Fibroblast of peridontal ligament (primary cell): ENCODE data around the gene RAB25.

ENCODE experiments used
- DNase-seq: peaks from one replicate; pipeline ENCODE4 v3.0.0-alpha.2; 2010; ENCODE audit errors: extremely low read depth

The RAB25 gene

DNA sequence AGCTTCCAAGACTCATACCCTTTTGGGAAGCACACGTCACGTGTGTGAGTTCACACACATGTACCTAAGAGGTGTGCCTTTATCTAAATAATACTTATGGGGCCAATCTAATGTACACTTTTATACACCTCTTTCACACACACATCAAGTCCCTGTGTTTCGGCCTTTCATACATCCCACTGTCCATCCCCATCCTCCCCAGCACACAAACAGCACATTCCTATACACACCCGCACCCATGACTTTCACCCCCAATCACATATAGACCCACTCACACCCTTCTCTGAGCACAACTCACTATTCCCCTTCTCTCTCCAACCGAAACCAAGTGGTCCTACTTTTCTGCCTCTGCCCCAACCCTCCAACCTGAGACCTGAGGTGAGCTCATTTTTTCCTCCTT lies 17.8 kb downstream of the RAB25 start:
- DNase-seq: no peak

DNA sequence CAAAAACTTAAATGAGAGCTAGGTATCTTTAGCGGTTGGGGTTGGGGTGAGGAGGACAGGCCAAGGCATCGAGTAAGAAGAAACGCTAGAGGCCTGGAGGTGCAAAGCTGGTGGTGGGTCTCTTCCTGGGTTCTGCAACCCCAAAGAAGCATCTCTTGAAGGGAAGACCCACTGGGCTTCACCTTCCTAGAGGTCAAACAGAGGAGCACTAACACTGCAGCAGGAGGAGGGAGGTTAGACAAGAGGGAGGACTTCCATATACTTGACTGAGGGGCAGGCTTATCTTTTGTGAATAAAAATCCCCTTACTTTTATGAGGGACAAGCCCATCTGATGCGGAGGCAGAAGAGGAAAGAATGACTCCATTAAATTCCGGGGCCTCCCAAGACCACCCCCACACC lies 18.8 kb downstream of the RAB25 start:
- no peak for DNase-seq

DNA sequence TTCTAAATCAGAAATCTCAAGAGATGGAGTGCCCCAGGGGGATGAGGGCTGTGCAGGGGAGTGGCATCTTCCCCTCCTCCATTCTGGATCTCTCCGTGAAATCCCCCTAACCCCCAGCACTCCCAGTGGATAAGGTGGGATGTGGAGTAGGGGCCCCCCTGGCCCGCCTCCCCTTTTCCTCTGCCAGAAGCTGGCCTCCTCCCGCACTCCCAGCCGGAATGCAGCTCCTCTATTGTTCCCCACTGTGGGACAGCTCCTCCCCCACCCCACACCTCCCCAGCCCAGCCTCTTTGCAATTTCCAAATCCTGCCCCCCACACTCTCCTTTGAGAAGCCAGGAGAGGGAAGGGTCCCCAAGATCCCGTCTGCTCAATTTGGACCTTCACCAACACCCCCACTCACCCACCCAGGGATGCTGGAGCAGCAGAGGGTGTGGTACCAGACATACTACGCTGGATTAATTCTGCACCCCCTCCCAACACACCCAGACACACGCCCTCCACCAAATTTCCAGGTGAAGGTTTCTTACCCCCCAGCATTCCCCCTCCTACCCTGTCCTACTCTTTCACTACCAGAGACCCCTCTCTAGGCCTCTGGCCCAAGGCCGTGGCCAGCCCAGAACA lies 19.4 kb downstream of the RAB25 start:
- no peak for DNase-seq

DNA sequence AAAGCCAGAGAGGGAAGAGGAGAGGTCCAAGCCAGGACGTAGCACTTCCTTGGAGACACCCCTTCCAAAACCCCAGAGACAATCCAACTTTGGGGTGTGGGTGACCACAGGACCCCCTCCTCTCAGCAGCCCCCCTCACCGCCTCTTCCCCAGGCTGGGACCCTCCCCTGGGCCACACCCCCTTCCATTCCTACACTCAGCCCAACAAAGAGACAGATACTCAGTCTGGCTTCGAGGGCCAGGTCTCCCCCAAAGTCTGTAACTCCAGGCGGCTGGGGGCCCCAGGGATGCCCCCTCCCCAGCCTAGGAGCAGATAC lies 19.9 kb downstream of the RAB25 start:
- DNase-seq: no peak

DNA sequence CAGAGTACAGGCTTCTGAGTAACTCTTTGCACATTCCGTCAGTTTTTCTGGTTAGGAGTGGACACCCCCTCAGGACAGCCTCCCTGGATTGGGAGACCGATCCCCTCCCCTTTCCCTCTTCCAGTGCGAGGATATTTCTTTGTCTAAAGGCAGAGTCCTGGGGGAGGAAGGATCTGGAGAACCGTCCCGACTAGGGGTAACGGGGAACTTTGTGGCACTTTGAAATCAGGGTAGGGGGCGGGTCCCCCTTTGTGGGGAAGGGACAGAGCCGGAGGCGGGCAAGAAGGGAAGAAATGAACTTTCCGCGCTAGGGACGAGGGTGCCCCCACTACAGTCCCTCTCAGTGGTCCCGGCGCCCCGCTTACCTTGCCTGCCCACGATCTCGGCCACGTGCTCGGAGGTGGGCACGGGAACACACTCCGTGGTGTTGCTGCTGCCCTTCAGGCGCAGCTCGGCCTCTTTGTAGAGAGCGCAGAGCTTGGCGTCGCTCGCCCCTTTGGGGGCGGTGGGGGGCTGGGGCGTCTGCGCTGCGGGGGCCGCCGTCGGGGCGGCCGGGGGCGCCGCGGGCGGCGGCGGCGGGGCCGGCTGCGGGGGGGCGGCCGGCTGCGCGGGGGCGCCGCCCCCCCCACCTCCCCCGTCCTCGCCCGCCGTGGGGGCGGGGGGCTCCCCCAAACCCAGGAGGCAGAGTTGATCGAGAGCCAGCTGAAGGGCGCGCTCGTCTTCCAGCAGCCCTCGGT lies 20.4 kb downstream of the RAB25 start:
- no peak for DNase-seq

DNA sequence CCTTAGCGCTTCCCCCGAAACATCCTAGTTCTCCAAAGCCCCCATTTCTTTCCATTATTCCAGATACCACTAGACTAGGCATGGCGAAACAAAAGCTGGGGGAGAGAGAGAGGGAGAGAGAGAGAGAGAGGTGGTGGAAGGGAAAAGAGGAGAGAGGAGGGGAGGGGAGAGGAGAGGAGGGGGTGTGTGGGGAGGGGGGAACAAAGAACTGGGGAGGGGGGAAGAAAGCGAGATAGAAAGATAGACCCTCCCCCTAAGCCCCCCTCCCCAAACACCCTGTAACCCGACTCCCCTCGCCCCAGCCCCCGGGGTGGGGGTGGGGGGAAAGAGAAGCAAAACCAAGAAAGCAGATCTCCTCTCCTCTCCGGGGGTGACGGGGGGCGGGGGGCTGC lies 21.0 kb downstream of the RAB25 start:
- DNase-seq: no peak

DNA sequence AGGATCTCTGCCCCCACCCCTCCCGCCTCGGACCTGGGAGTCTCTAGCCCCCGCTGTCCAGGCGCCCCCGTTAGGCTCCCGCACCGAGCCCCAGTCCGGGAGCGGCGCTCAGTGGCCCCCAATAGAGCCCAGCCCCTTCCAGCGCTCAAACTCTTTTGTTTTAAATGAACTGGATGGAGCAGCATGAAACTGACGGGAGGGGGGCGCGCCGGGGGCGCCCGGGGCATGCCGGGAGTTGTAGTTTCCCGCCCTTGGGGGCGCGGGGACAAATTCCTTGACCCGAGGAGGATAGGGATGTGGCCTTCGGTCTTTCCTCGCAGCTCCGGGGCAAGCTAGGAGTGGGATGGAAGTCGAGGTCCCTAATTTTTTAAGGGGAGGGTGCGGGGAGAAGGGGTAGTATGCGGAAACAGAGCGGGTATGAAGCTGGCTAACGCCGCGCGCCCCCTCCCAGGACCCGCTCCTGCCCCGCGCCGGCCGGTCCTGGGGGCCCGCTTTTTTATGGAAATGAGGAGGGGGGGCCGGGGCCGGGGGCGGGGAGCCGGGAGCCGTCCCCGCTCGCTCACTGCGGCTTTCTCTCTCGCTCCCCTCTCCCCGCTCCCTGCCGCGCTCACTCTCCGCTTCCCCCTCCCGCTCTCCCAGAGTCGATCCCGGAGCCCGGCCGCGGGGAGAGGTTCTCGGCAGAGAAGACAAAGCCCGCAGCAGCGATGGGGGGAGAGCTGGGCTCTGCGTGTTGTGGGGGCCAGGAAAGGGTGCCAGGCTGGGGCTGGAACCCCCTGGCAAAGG lies 21.5 kb downstream of the RAB25 start, which contains the start of gene MEX3A:
Gene MEX3A, minus strand, starts transcription at position 157 of the 783 bp plus-strand sequence. CDS start 467 bp downstream, outside the sequence.
- DNase-seq: peak; percentile 56

DNA sequence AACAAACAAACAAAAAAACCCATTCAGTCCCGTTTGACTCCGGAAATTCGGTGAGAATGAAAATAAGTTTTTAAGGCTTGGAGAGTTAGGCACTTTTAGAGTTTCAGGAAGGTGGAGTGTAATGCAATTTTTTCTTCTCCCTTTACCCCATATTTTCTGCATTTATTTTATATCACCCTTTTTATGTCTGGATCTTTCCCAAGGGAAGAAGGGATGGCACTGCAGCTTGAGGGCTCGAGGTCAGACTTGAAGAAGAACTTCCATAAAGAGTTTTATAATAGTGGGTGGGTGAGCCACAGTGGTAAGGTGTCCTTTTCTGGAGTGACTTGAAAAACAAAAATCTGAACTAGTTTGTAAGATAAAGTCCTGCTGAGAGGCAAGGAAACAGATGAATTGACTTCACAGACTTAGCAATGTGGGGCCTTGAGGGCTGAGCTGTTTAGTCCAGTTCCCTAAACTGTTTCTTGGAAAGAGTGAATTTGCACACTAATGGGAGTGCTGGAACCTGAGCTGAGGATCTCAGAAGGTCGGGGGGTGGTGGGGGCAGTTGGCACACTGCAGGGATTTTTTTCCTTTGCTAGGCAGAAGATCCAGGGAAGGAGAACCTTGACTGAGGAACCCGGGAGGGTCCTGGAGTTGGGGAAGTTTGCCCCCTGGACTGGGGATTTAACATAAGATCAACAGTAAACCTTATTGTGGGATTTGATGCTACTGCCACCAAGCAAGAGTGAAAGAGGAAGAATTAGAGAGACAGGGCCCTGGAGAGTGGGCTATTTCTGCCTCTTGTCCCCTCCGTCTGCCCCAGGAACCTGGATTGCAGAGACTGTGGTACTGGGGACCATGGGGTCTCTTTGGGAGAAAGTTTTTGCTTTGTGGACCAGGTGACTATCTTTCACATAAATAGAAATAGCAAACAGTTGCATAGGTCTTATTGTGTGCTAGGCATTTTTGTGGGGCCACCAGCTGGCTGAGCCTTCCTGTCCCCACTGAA lies 23.1 kb downstream of the RAB25 start:
- DNase-seq: no peak

DNA sequence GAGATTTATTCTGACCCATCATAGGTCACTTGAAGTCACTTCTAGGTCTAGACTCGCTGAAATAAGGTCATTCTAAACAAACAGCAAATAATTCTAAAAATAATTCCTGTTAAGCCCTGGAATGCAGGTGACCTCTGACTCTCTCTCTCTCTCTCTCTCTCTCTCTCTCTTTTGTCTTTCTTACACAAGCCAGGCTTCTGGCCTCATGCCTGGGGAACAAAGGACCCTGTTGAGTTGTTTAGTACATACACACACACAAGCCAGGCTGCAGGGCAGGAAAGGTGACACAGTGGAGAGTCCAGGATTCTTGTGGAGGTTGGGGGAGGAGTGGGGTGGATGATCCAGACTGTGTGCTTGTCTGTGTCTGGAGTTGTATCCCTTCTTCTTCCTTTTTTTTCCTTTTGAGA lies 25.3 kb downstream of the RAB25 start:
- no peak for DNase-seq

DNA sequence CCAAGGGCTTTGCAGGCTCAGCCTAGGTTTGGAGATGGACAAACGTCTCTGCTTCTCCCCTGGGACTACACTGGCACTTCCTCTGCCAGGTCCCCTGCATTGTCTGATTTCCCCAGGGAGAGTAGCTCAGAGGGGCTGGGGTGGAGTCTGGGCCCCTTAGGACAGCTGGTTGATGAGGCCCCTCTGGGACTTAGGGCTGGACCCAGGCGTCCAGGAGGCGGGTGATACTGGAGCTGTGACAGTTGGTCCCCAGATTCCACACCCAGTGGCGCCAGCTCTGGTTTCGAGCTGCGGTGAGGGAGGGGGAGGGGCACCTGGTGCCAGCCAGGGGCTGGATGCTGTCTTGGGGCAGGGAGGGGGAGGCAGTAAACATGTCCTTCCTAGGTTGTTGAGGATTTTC lies 28.7 kb downstream of the RAB25 start:
- no peak for DNase-seq

DNA sequence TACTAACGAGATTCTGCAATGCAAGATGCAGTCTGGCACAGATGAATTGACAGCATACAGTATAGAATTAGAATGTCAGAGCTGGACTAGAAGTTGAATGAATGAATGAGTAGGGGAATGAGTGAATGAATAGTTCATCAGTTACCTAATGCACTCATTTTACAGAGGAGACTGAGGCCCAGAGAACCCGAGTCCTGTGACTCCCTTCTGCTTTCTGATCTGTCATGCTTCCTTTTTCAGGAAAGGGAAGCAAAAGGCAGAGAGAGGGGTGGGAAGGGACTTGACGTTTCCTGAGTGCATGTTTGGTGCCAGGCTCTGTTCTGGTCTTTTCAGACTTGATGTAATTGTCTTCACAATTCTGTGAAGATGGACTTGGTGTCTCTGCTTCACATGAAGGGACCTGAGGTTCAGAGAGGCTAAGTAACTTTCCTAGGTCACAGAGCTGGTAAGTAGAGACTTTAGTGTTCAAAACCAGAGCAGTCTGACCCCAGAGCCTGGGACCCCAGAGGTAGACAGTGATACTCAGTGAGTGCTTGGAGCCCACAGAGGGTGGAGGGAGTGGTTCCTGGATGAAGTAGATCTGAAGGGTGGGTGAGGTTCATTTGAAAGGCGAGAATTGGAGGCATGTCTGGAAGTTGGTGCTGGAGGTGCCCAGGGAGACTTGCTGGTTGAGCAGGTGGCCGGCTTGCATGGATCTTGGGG lies 29.3 kb downstream of the RAB25 start:
- DNase-seq: no peak

DNA sequence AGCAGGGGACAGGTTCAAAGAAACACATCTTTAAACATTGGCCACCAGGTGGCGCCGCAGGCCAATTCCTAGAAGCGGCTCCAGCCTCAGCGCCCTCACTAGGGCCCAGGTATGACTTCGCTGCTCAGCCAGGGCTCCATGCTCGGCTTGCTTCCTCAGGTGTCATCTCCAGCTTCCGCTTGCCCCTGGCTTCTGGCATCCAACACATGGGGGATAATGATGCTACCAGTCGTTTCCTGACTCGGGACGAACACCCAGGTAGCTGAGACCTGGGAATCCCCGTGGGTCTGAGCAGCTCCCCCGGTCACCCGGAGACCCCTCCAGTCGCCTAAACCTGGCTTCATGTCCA lies 29.9 kb downstream of the RAB25 start:
- DNase-seq: peak; percentile 79

DNA sequence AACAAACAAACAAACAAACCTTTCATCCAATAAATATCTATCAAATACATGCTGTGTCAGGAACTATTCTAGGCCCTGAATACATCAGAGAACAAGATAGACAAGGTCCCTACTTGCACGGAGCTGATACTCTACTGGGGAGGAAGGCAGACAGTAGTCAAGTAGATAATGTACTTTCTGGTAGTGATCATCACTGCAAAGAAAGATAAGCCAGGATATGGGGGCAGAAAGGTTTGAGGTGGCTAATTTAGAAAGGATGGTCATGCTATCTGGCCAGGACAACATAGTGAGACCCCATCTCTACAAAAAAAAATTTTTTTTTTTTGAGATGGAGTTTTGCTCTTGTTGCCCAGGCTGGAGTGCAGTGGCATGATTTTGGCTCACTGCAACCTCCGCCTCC lies 30.6 kb downstream of the RAB25 start:
- DNase-seq: no peak

DNA sequence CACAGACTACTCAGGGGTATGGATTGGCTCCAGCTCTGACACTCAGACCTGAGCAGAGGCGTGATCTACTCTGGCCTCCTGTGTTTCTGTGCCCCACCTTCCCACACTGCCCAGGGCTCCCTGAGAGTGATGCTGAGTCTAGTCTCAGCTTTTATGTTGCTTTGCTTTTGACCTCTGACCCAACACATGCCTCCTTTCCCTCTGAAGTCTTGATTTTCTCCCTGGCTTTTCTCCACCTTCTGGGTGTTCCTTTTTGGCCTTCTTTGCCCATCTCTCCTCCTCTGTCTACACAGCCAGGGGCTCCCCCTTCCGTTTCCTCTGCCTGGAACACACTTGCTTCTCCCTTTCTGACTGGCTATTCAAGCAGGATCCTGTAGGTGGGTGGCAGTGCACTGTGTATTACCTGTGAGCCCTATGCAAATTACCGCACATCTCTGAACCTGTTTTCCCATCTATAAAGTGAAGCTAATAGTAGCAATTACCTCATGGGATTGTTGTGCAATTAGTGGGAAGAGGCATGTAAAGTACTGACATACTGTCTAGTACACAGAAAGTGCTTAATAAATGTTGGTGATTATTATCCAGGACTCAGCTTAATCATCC lies 35.0 kb downstream of the RAB25 start:
- DNase-seq: peak; percentile 32

DNA sequence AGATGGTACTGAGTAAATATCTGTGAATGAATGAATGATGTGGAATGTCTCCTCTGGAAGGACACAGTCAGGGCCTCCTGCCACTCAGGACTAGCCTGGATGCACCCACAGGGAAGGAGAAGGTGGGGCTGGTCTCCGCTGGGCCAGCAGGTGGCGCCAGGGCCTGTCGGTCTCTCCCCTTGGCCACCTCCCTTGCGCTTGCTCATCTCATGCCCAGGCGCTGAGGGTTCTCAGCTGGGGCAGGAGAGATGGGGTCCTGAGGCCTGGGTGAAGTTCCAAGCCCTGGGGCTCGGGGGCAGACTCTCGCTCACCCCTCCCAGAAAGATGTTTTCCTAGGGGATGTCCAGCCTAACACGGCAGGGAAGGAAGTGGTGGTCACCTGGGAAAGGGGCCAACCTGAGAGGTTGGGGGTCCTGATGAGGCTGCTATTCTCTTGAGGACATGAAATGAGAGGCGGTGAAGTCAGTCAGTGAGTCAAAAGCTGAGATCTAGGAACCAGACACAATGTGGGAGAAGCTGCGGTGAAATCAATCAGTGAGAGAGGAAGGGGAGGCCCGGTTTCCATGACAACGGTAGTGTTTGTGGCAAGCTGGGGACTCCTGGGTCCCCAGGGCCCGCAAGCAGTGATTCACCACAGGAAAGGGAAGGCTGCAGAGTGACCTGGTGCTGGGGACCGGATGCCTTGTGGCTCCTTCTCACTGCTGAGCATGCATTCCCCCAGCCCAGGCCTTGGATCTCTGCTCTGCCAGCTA lies 35.9 kb downstream of the RAB25 start:
- DNase-seq: peak; percentile 83

DNA sequence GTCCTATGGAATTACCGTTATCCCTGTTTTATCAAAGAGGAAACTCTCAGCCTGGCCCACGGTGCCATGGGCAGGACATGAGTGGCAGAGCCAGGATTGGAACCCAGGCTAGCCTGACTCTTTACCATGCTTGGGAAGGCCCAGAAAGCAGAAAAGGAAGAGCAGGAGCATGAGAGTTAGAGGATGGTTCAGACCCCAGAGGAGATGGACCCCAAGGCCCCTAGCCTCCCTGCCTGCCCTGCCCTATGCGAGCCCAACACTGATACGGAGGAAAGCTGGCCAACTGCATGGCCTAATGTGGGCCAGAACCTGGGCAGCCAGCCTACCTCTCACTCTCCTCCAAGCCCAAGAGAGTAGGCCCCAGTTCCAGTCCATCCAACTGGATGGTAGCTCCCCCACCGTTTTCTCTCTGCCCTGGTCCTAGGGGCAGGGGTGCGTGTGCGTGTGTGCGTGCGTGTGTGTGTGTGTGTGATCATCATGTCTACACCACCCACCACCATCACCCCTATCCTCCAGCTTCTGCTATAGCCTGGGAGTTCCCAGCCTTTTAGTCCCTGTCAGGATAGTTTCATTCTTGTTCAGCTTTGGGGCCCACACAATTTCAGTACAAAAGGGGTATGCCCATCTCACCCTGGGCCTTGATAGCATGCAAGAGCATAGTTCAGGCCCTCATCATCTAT lies 36.7 kb downstream of the RAB25 start:
- DNase-seq: no peak

DNA sequence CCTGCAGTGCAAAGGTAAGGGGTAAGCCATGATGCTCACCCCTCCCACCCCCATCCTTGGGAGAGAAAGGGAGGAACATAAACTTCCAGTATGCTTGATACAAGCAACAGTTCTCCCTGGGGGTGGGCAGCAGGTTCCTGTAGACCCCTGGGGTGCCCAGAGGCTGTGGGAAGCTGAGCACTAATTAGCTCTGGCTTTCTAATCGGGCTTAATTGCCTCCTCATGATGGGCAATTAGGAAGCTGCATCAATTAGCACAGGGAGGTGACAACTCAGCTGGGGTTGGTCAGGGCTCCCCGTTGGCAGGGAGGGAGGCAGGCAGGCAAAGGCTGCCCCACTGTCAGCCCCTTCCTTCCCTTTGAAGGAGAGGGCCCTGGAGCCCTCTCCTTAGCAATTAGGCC lies 37.8 kb downstream of the RAB25 start:
- DNase-seq: no peak

DNA sequence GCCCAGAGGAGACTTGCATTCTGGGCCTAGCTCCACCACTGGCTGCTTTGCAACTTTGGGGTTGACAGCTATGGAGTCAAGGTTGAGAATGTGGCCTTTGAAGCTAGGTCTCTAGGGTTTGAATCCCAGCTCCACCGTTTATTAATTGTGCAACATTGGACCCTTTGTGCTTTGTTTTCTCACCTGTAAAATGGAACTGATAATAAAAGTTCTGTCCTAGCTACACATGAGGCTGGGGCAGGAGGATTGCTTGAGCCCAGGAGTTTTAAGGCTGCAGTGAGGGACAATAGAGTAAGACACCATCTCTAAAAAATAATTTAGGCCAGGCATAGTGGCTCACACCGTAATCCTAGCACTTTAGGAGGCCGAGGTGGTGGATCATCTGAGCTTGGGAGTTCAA lies 38.3 kb downstream of the RAB25 start:
- no peak for DNase-seq

DNA sequence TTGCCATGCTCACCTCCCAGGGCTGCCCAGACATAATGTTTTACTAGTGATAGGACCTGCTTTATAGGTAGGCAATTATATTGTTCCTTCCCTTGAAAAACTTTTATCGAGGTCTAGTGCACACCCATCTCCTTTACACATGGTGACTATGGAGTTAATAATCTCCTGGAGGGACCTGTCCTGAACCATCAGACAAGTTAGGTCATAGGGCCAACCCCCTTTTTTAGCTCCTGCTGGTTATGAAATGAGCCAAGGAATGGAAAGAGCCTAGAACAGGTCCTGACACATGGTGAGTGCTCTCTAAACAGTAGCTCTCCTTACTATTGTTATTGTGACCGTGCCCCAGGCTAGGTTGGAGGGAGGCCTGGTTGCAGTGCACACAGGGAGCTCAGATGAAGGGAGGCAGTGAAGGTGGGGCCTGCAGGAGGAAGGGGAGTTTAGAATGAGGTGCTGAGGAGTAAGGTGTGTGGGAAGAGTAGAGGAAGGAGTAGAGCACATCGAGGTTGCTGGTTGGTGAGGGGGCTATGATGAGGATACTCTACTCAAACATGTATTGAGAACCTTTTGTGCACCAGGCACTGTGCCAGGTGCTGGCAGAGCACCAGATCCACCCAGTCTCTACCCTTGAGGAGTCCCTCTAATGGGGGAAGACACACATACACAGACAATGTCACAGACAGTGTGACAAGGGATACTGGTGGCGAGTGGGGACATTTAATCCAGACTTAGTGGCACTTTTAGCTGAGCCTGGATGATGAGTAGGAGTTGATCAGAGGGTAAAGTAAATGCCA lies 39.4 kb downstream of the RAB25 start:
- DNase-seq: no peak
